Adrenal gland (tissue), 5 donors: ENCODE results near the gene RAF1.

ENCODE experiments used
- CTCF ChIP-seq, 6 experiments: fragments of 450-650 bp in 4 of 6; fragments of 200-600 bp in 2 of 6; sonication (generic) in 1 of 6; IDR thresholded peaks; 1 replicate in 5 of 6; 2 replicates in 1 of 6; pipeline versions ENCODE4 v1.5.1 to v1.8.0; 2016 to 2021; ENCODE audit warnings: antibody characterized with exemption in 6 of 6, mild to moderate bottlenecking in 2 of 6, moderate library complexity in 1 of 6
- POLR2A ChIP-seq, 2 donors: fragments of 450-650 bp; IDR thresholded peaks; one replicate each; pipeline ENCODE4 v1.6.1; 2017; ENCODE audit warnings: antibody characterized with exemption in 2 of 2, mild to moderate bottlenecking in 2 of 2, moderate library complexity in 1 of 2
- donor health status: DM: no; HTN: no; CAD: no.

GRCh38 chr3:12643724-12644123 lies 20.2 kb downstream of the RAF1 start:
- TF ChIP-seq CTCF (IDR thresholded peaks at IDR 0.05) (no peak), POLR2A (IDR thresholded peaks at IDR 0.05) (no peak)
